Measurements from ENCODE around the gene DNM2. TPM values are rescaled to one million over a fixed set of nuclear protein-coding genes. Genes with fewer than 3 reads are reported as not detected.

DNM2 gene
- total RNA-seq, 3 donors from 2014 or later: 318 to 602 (median 562) TPM

DNA sequence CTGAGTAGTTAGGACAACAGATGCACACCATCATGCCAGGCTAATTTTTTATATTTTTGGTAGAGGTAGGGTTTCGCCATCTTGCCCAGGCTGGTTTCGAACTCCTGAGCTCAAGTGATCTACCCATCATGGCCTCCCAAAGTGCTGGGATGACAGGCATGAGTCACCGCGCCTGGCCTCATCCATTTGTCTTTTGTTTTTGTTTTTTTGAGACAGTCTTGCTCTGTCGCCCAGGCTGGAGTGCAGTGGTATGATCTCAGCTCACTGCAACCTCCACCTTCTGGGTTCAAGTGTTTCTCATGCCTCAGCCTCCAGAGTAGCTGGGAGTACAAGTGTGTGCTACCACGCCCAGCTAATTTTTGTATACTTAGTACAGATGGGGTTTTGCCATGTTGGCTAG is 57.0 kb downstream of the DNM2 start:
- Histone ChIP-seq H3K4me1 (ENCODE audit: low read depth) (no peaks in the 10 kb centered on the region), H3K4me3 (no peak overlapping the region), H3K9me3 (no peaks in the 10 kb centered on the region), H3K36me3 (ENCODE audit: low read depth) (peaks cover 8% of the 10 kb centered on the region)
- DNase-seq (no peak), ATAC-seq (no peak)
- TF ChIP-seq, protein P1, sequence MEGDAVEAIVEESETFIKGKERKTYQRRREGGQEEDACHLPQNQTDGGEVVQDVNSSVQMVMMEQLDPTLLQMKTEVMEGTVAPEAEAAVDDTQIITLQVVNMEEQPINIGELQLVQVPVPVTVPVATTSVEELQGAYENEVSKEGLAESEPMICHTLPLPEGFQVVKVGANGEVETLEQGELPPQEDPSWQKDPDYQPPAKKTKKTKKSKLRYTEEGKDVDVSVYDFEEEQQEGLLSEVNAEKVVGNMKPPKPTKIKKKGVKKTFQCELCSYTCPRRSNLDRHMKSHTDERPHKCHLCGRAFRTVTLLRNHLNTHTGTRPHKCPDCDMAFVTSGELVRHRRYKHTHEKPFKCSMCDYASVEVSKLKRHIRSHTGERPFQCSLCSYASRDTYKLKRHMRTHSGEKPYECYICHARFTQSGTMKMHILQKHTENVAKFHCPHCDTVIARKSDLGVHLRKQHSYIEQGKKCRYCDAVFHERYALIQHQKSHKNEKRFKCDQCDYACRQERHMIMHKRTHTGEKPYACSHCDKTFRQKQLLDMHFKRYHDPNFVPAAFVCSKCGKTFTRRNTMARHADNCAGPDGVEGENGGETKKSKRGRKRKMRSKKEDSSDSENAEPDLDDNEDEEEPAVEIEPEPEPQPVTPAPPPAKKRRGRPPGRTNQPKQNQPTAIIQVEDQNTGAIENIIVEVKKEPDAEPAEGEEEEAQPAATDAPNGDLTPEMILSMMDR (IDR thresholded peaks at IDR 0.05): no peak
- intact Hi-C loops (cut with DNase I, micrococcal nuclease): no loop called here

DNA sequence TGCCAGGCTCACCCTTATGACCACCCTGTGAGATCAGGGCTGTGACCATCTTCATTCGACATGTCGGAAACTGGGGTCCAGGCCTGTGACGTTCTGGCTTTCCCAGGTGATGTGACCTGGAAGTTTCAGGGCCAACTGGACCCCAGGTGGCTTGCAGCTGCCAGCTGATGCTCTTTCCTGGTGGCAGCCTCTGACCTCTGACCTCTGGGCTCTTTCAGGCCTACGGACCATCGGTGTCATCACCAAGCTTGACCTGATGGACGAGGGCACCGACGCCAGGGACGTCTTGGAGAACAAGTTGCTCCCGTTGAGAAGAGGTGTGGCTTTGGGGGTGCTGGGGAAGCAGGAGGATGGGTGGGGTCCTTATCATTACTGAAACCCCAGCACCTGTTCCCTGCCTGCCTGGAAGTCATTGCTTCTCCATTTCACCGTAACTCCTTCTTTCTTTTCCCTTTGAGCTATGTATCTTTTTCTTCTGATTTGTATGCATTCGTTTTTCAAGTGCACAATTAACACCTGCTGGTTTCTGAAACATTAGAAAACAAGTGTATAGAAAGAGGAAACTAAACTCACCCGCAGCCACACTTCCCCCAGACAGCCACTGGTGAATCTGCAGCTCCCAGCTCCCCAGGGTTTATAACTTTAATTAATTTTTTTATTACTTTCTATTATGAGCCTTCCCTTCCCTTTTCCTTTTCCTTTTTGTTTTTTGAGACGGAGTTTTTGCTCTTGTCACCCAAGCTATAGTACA is 59.2 kb downstream of the DNM2 start:
- TF ChIP-seq, protein P1 (IDR thresholded peaks at IDR 0.05): no peak
- Histone ChIP-seq H3K4me1 (ENCODE audit: low read depth) (no peaks in the 10 kb centered on the region), H3K9me3 (no peaks in the 10 kb centered on the region), H3K4me3 (no peak overlapping the region), H3K36me3 (ENCODE audit: low read depth) (peaks cover 15% of the 10 kb centered on the region)
- intact Hi-C loops (cut with DNase I, micrococcal nuclease): no loop called here
- DNase-seq: no peak
- ATAC-seq: no peak

DNA sequence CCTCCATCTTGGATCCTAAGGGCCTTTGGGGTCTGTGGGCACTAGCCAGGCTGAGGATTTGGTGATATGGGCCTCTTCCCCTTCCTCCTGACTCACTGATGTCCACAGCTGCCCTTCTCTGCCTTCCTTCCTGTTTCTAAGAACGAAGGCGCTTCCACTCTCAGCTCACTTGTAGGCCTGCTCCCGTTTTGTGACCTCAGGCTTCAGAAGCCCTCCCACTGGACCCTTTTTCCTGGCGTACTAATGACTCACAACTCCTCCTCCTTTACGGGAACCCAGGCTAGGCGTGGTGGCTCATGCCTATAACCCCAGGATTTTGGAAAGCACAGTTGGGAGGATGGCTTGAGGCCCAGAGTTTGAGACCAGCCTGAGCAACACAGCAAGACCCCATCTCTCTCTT is 62.5 kb downstream of the DNM2 start:
- intact Hi-C loops (cut with DNase I, micrococcal nuclease): no loop called here
- Histone ChIP-seq H3K9me3 (no peaks in the 10 kb centered on the region), H3K4me1 (ENCODE audit: low read depth) (no peaks in the 10 kb centered on the region), H3K36me3 (ENCODE audit: low read depth) (peaks cover 22% of the 10 kb centered on the region), H3K4me3 (no peak overlapping the region)
- DNase-seq (peak in 1 of 3 donors; percentile 43), ATAC-seq (peak; percentile 68)
- TF ChIP-seq, protein P1 (IDR thresholded peaks at IDR 0.05): no peak

DNA sequence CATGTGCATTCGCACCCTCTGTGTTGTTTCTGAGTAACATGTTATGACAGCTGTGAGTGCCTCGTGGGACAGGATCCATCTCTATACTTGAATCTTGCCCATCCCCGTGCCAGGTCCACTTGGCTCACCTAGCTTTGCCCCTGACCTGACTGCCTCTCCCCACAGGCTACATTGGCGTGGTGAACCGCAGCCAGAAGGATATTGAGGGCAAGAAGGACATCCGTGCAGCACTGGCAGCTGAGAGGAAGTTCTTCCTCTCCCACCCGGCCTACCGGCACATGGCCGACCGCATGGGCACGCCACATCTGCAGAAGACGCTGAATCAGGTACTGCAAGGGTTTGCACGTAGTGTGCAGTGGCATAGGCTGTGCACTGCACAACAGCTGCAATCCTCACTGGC is 64.9 kb downstream of the DNM2 start:
- intact Hi-C loops (cut with DNase I, micrococcal nuclease): no loop called here
- no peak for DNase-seq
- Histone ChIP-seq H3K9me3 (no peaks in the 10 kb centered on the region), H3K4me3 (no peak overlapping the region), H3K36me3 (ENCODE audit: low read depth) (peaks cover 27% of the 10 kb centered on the region), H3K4me1 (ENCODE audit: low read depth) (no peaks in the 10 kb centered on the region)
- TF ChIP-seq, protein P1 (IDR thresholded peaks at IDR 0.05): no peak
- ATAC-seq: peak; percentile 17

DNA sequence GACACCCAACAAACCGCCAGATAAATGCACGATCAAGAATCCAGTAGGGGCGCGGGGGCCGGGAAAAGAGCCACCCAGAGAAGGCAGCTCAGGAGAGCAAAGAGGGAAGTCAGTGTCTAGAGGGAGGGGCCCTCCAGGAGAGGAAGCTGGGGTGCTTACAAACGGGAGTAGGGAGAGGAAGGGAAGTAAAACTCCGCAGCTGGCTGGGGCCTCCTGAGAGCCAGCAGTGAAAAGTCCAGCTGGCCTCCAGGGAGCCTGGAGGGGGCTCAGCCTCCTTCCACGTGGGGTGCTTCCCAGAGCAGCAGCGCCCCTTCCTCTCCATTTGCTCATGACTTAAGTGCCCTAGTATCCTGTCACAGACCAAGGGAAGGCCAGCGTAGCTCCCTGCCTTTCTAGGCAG is 66.4 kb downstream of the DNM2 start:
- intact Hi-C loops (cut with DNase I, micrococcal nuclease): no loop called here
- TF ChIP-seq, protein P1 (IDR thresholded peaks at IDR 0.05): no peak
- peak; percentile 38 for ATAC-seq

More for the DNA sequence above, 66.4 kb downstream of the DNM2 start:
- Histone ChIP-seq H3K36me3 (ENCODE audit: low read depth) (peaks cover 35% of the 10 kb centered on the region), H3K9me3 (no peaks in the 10 kb centered on the region), H3K4me1 (ENCODE audit: low read depth) (no peaks in the 10 kb centered on the region), H3K4me3 (no peak overlapping the region)
- DNase-seq: peak in 1 of 3 donors; percentile 27

All from mucosa of descending colon (tissue), 3 donors.